HCT116 (cell line): ENCODE data around the gene AFF1. TPM values are rescaled to one million over a fixed set of nuclear protein-coding genes. Genes with fewer than 3 reads are reported as not detected.

Source experiments
- ATAC-seq: fragments of 200-7000 bp; cut with Tn5 transposase; 2 replicates; pipeline ENCODE4 v1.9.1; 2020; ENCODE audit warnings: mild to moderate bottlenecking, moderate library complexity
- BruUV-seq: library from RNA; stranded (reverse); fragments of 400-500 nt; replicated peaks from 2 replicates; lab custom pipeline; 2021; lab: Mats Ljungman, UMichigan
- CTCF ChIA-PET: fragments of 300-600 bp; sonication (Branson Sonifier 250); formaldehyde crosslinking; loops from one replicate; lab custom pipeline; 2021; ENCODE audit warnings: antibody characterized with exemption; lab: Charles Lee
- POLR2A ChIA-PET: fragments of 300-600, 350-600 bp; sonication (Branson Sonifier 250); formaldehyde crosslinking; loops from one replicate; lab custom pipeline; 2021; ENCODE audit warnings: antibody characterized with exemption; lab: Charles Lee
- RAD21 ChIA-PET, 2 experiments: fragments of 300-600 bp; sonication (Branson Sonifier 250); formaldehyde crosslinking; loops; one replicate each; lab custom pipeline; 2023; ENCODE audit warnings: low total read pairs in 2 of 2; ENCODE audit not compliant: uncharacterized antibody in 2 of 2, unreplicated experiment in 2 of 2, low non-redundant PET in 1 of 2; lab: Charles Lee
- DNase-seq: peaks from one replicate; pipeline ENCODE4 v3.0.0-alpha.2; 2010; ENCODE audit warnings: low read depth, low spot score
- H2AFZ ChIP-seq: fragments of 200-600 bp; shearing (Covaris generic), sonication (generic); 2 replicates; pipeline ENCODE4 v1.6.1; 2017; ENCODE audit warnings: low read depth, mixed run types, mixed read lengths, antibody characterized with exemption, low read length; ENCODE audit not compliant: poor library complexity, severe bottlenecking
- H3K27ac ChIP-seq: 2 replicates; pipeline ENCODE4 v1.5.1; 2012; ENCODE audit warnings: low read depth, low read length
- H3K27me3 ChIP-seq: fragments of 200-600 bp; sonication (generic); 2 replicates; pipeline ENCODE4 v1.6.1; 2016; ENCODE audit warnings: mixed run types, low read length, mixed read lengths; ENCODE audit not compliant: insufficient read depth
- H3K36me3 ChIP-seq, 2 experiments: fragments of 200-500 bp in 1 of 2; fragments of 200-600 bp in 1 of 2; sonication (Bioruptor generic) in 1 of 2; sonication (generic) in 1 of 2; 2 replicates each; pipeline versions ENCODE4 v1.5.1 to v1.6.1; 2014 to 2016; ENCODE audit warnings: low read length in 2 of 2, inconsistent platforms in 1 of 2, mixed read lengths in 1 of 2, mixed run types in 1 of 2; ENCODE audit not compliant: insufficient read depth in 2 of 2, control insufficient read depth in 1 of 2
- H3K4me1 ChIP-seq, 2 experiments: fragments of 200-600 bp in 1 of 2; sonication (generic) in 1 of 2; 2 replicates each; pipeline versions ENCODE4 v1.5.1 to v1.6.1; 2012 to 2017; ENCODE audit warnings: low read length in 2 of 2, inconsistent platforms in 1 of 2, mild to moderate bottlenecking in 1 of 2, mixed read lengths in 1 of 2, mixed run types in 1 of 2, moderate library complexity in 1 of 2; ENCODE audit not compliant: insufficient read depth in 2 of 2, control insufficient read depth in 1 of 2
- H3K4me2 ChIP-seq: fragments of 200-600 bp; sonication (generic); 2 replicates; pipeline ENCODE4 v1.6.1; 2017; ENCODE audit warnings: mixed run types, low read length, mixed read lengths
- H3K4me3 ChIP-seq, 2 experiments: fragments of 200-600 bp in 1 of 2; sonication (generic) in 1 of 2; replicated peaks in 1 of 2; 2 replicates each; pipeline ENCODE4 v1.5.1; 2011 to 2016; ENCODE audit warnings: low read length in 2 of 2, control low read depth in 1 of 2, low read depth in 1 of 2, mild to moderate bottlenecking in 1 of 2, mixed read lengths in 1 of 2, mixed run types in 1 of 2
- H3K79me2 ChIP-seq: fragments of 200-600 bp; sonication (generic); 2 replicates; pipeline ENCODE4 v1.6.1; 2017; ENCODE audit warnings: mild to moderate bottlenecking, mixed run types, low read length, moderate library complexity, mixed read lengths; ENCODE audit not compliant: insufficient read depth
- H3K9ac ChIP-seq: fragments of 200-600 bp; sonication (generic); 2 replicates; pipeline ENCODE4 v1.6.1; 2016; ENCODE audit warnings: low read length, mixed read lengths
- H3K9me2 ChIP-seq: fragments of 200-600 bp; sonication (generic), shearing (Covaris generic); 2 replicates; pipeline ENCODE4 v1.6.1; 2017; ENCODE audit warnings: mixed run types, mild to moderate bottlenecking, moderate library complexity; ENCODE audit not compliant: insufficient read depth
- H3K9me3 ChIP-seq, 2 experiments: fragments of 200-500 bp in 1 of 2; fragments of 200-600 bp in 1 of 2; sonication (Bioruptor generic) in 1 of 2; sonication (generic) in 1 of 2; 2 replicates each; pipeline ENCODE4 v1.6.1; 2014 to 2017; ENCODE audit warnings: low read length in 2 of 2, mixed read lengths in 2 of 2, inconsistent platforms in 1 of 2, low read depth in 1 of 2, mild to moderate bottlenecking in 1 of 2, mixed run types in 1 of 2, moderate library complexity in 1 of 2; ENCODE audit not compliant: control insufficient read depth in 1 of 2, insufficient read depth in 1 of 2
- H4K20me1 ChIP-seq: fragments of 200-600 bp; sonication (generic), shearing (Covaris generic); 2 replicates; pipeline ENCODE4 v1.6.1; 2017; ENCODE audit warnings: mixed run types, mild to moderate bottlenecking, moderate library complexity; ENCODE audit not compliant: insufficient read depth
- CBX3 ChIP-seq: IDR thresholded peaks from 2 replicates; pipeline ENCODE4 v1.6.1; 2012; ENCODE audit warnings: low read depth
- CEBPB ChIP-seq: IDR thresholded peaks from 2 replicates; pipeline ENCODE4 v1.6.1; 2012; ENCODE audit warnings: low read depth
- EGR1 ChIP-seq: IDR thresholded peaks from 2 replicates; pipeline ENCODE4 v1.6.1; 2012; ENCODE audit warnings: low read depth
- ELF1 ChIP-seq: IDR thresholded peaks from 2 replicates; pipeline ENCODE4 v1.6.1; 2012; ENCODE audit warnings: low read depth, borderline replicate concordance
- EZH2 ChIP-seq: fragments of 200-600 bp; sonication (generic); IDR thresholded peaks from 2 replicates; pipeline ENCODE4 v1.6.1; 2017; ENCODE audit warnings: antibody characterized with exemption, mixed run types
- EZH2phosphoT487 ChIP-seq: fragments of 200-600 bp; IDR thresholded peaks from 2 replicates; pipeline ENCODE4 v1.6.1; 2018; ENCODE audit warnings: antibody characterized with exemption, borderline replicate concordance
- FOSL1 ChIP-seq: IDR thresholded peaks from 2 replicates; pipeline ENCODE4 v1.6.1; 2012; ENCODE audit warnings: low read depth
- JUND ChIP-seq: IDR thresholded peaks from 2 replicates; pipeline ENCODE4 v1.6.1; 2012
- POLR2AphosphoS5 ChIP-seq: IDR thresholded peaks from 2 replicates; pipeline ENCODE4 v1.6.1; 2011; ENCODE audit warnings: mild to moderate bottlenecking, low read depth, low read length, moderate library complexity
- RAD21 ChIP-seq: IDR thresholded peaks from 2 replicates; pipeline ENCODE4 v1.6.1; 2012; ENCODE audit warnings: low read depth, mild to moderate bottlenecking
- SP1 ChIP-seq: IDR thresholded peaks from 2 replicates; pipeline ENCODE4 v1.6.1; 2012; ENCODE audit warnings: low read depth
- SRF ChIP-seq: IDR thresholded peaks from 2 replicates; pipeline ENCODE4 v1.6.1; 2012; ENCODE audit warnings: low read depth
- TCF7L2 ChIP-seq: IDR thresholded peaks from 2 replicates; pipeline ENCODE4 v1.7.0; 2011; ENCODE audit warnings: borderline replicate concordance, inconsistent platforms; ENCODE audit not compliant: insufficient read depth, insufficient read length; ENCODE audit errors: extremely low read depth
- ZFX ChIP-seq: fragments of 450-650 bp; IDR thresholded peaks from 2 replicates; pipeline ENCODE4 v1.6.1; 2017
- intact Hi-C: fragments of 100-400 bp; cut with micrococcal nuclease; formaldehyde crosslinking; loops from 2 replicates; pipeline ENCODE4 v1.10.0; 2022
- total RNA-seq: library from RNA; stranded (reverse); gene quantifications from one replicate; pipeline ENCODE4 v1.2.1, GENCODE V29; 2021; ENCODE audit not compliant: unreplicated experiment
- TF ChIP-seq, protein P1 (sequence below): IDR thresholded peaks from 2 replicates; pipeline ENCODE4 v1.6.1; 2011; ENCODE audit warnings: mild to moderate bottlenecking, low read length, moderate library complexity; ENCODE audit not compliant: insufficient replicate concordance; ENCODE audit errors: extremely low read depth
- TF ChIP-seq, protein P2 (sequence below): IDR thresholded peaks from 2 replicates; pipeline ENCODE4 v1.6.1; 2012
- TF ChIP-seq, protein P3 (sequence below): IDR thresholded peaks from 2 replicates; pipeline ENCODE4 v1.6.1; 2012; ENCODE audit warnings: low read depth
- TF ChIP-seq, protein P4 (sequence below): IDR thresholded peaks from 2 replicates; pipeline ENCODE4 v1.6.1; 2012

The AFF1 gene
- total RNA-seq, 1 experiment from 2014 or later, result 43.1 TPM

DNA sequence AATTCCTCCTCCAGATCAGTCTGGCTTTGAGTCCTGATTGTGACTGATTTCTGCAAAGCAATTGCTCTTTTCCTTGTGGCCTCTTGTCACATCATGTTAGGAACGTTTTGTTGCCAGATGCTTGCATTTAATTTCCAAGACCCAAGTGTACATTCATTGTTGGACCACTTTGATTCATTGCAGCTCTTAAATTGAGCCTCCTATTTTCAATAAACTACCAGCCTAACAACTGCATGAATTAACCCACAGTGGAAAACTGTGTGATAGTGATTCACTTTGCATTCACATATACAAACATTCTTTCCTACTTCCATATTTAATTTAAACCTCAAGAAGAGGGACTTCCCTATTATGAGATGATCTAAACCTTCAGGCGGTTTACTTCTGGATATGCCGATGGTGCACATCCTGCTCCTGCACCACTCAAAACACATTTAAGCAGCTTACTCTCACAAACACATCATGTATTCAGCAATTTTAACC is 118.4 kb downstream of the AFF1 start:
- Histone ChIP-seq H4K20me1 (no peaks in the 10 kb centered on the region), H3K9ac (no peak overlapping the region), H3K9me3 (no peaks in the 10 kb centered on the region), H3K79me2 (peaks cover 10% of the 10 kb centered on the region; the same call in 1 of the 2 replicates), H2AFZ (no peak overlapping the region), H3K9me2 (no peaks in the 10 kb centered on the region), H3K4me2 (no peak overlapping the region), H3K36me3 (no peaks in the 10 kb centered on the region), H3K4me1 (peaks cover 10% of the 10 kb centered on the region in 2 experiments), H3K27ac (no peak overlapping the region), H3K4me3 (no peak overlapping the region), H3K27me3 (no peaks in the 10 kb centered on the region)
- CTCF ChIA-PET, result no interaction called here
- ATAC-seq (no peak), DNase-seq (no peak)
- BruUV-seq, result no TSS peak
- intact Hi-C loops, result no loop called here
- TF ChIP-seq FOSL1 (no peak), RAD21 (no peak), EGR1 (no peak), TCF7L2 (no peak), SRF (no peak), POLR2AphosphoS5 (no peak), ELF1 (no peak), EZH2phosphoT487 (no peak), ZFX (no peak), SP1 (no peak), CBX3 (no peak), EZH2 (no peak), JUND (no peak), CEBPB (no peak)
- TF ChIP-seq, protein P1, sequence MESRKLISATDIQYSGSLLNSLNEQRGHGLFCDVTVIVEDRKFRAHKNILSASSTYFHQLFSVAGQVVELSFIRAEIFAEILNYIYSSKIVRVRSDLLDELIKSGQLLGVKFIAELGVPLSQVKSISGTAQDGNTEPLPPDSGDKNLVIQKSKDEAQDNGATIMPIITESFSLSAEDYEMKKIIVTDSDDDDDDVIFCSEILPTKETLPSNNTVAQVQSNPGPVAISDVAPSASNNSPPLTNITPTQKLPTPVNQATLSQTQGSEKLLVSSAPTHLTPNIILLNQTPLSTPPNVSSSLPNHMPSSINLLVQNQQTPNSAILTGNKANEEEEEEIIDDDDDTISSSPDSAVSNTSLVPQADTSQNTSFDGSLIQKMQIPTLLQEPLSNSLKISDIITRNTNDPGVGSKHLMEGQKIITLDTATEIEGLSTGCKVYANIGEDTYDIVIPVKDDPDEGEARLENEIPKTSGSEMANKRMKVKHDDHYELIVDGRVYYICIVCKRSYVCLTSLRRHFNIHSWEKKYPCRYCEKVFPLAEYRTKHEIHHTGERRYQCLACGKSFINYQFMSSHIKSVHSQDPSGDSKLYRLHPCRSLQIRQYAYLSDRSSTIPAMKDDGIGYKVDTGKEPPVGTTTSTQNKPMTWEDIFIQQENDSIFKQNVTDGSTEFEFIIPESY, result no peak
- TF ChIP-seq, protein P2, sequence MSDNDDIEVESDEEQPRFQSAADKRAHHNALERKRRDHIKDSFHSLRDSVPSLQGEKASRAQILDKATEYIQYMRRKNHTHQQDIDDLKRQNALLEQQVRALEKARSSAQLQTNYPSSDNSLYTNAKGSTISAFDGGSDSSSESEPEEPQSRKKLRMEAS, result no peak
- TF ChIP-seq, protein P3, sequence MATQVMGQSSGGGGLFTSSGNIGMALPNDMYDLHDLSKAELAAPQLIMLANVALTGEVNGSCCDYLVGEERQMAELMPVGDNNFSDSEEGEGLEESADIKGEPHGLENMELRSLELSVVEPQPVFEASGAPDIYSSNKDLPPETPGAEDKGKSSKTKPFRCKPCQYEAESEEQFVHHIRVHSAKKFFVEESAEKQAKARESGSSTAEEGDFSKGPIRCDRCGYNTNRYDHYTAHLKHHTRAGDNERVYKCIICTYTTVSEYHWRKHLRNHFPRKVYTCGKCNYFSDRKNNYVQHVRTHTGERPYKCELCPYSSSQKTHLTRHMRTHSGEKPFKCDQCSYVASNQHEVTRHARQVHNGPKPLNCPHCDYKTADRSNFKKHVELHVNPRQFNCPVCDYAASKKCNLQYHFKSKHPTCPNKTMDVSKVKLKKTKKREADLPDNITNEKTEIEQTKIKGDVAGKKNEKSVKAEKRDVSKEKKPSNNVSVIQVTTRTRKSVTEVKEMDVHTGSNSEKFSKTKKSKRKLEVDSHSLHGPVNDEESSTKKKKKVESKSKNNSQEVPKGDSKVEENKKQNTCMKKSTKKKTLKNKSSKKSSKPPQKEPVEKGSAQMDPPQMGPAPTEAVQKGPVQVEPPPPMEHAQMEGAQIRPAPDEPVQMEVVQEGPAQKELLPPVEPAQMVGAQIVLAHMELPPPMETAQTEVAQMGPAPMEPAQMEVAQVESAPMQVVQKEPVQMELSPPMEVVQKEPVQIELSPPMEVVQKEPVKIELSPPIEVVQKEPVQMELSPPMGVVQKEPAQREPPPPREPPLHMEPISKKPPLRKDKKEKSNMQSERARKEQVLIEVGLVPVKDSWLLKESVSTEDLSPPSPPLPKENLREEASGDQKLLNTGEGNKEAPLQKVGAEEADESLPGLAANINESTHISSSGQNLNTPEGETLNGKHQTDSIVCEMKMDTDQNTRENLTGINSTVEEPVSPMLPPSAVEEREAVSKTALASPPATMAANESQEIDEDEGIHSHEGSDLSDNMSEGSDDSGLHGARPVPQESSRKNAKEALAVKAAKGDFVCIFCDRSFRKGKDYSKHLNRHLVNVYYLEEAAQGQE, result no peak
- TF ChIP-seq, protein P4, sequence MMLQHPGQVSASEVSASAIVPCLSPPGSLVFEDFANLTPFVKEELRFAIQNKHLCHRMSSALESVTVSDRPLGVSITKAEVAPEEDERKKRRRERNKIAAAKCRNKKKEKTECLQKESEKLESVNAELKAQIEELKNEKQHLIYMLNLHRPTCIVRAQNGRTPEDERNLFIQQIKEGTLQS, result no peak
- POLR2A ChIA-PET, result no interaction called here
- RAD21 ChIA-PET, result no interaction called here
